ENCODE data around the gene SYNGR3.
"Not testable (repeated sequence)": the region's sequence is repeated elsewhere in the genome, so short reads cannot be mapped to it uniquely, and the experiment has no call there.

SYNGR3 gene

DNA sequence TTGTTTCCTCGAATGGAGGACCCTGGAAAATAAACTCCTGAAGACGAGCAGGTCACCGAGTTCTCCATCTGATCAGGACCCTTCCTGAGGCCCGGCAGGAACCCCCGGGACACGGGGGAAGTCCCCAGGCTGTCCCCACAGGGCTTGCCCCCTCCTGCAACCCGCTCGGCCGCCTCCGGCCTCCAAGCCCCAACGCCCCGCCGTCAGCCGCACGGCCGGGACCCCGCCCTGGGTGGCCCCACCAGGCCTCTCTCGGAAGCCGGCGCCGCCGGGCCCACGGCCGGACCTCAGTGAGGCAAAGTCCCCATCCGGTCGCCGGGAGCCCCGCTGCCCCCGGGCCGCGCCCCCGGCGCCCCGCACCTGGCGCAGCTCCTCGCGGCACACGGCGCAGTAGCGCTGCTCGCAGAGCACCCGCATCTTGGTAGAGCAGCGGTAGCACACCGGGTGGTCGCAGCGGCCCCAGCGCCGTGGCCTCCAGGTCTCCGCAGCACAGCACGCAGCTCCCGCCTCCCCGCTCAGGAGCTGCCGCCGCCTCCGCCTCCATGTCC, 19.5 kb downstream of the SYNGR3 start:
- DNase-seq (ENCODE audit: low read depth): no peak

DNA sequence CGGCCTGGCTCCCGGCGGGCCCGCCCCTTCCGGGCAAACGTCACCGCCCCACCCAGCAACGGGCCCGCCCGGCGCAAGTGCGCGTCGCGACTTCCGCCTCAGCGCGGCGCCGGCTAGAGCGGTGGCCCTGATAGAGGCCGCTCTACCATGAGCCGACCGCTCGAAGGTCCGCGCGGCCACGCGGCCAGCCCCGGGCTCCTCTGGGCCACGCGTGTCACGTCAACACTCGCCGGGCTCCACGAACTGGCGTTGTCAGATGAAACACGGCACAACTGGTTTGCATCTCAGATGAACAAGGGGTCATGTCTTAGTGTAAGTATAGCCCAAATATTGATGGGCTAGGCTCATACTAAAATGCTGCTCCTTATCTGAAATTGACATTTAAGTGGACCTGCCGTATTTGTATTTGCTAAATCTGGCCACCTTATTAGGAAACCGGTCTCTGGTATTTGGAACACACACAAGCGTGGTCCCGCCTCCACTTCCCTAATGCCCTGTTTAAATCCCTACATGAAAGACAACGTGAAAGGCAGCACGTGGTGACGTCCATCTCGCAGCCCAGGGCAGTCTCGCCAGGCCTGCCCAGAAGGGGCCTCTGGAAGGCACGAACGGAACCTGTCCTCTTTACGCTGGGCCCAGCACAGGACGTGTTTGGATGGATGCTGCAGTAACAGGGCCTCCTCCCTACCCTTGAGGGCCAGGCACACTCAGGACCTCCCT, 20.2 kb downstream of the SYNGR3 start, which contains the start of gene ZNF598:
TSS of gene ZNF598 (minus strand) at position 31 of the 720 bp plus-strand sequence.
- DNase-seq (ENCODE audit: low read depth): peak; percentile 70

DNA sequence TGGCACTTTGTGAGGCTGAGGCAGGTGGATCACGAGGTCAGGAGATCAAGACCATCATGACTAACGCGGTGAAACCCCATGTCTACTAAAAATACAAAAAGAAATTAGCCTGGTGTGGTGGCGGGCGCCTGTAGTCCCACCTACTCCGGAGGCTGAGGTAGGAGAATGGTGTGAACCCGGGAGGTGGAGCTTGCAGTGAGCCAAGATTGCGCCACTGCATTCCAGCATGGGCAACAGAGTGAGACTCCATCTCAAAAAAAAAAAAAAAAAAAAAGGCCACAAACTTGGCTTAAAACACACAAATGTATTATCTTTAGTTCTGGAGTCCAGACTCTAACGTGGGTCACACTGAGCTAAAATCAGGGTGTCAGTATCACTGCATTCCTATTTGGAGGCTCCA, 22.0 kb downstream of the SYNGR3 start:
- DNase-seq (ENCODE audit: low read depth): not testable (repeated sequence)

DNA sequence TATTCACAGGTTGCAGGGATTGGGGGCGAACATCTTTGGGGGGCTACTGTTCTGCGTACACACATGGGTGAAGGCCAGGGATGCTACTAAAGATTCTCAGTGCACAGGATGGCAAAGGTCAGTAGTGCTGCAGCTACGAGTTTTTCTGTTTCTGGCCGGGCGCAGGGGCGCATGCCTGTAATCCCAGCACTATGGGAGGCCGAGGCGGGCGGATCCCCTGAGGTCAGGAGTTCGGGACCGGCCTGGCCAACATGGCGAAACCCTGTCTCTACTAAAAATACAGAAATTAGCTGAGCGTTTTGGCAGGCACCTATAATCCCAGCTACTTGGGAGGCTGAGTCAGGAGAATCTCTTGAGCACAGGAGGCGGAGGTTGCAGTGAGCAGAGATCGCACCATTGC, 23.8 kb downstream of the SYNGR3 start:
- DNase-seq (ENCODE audit: low read depth): no peak

DNA sequence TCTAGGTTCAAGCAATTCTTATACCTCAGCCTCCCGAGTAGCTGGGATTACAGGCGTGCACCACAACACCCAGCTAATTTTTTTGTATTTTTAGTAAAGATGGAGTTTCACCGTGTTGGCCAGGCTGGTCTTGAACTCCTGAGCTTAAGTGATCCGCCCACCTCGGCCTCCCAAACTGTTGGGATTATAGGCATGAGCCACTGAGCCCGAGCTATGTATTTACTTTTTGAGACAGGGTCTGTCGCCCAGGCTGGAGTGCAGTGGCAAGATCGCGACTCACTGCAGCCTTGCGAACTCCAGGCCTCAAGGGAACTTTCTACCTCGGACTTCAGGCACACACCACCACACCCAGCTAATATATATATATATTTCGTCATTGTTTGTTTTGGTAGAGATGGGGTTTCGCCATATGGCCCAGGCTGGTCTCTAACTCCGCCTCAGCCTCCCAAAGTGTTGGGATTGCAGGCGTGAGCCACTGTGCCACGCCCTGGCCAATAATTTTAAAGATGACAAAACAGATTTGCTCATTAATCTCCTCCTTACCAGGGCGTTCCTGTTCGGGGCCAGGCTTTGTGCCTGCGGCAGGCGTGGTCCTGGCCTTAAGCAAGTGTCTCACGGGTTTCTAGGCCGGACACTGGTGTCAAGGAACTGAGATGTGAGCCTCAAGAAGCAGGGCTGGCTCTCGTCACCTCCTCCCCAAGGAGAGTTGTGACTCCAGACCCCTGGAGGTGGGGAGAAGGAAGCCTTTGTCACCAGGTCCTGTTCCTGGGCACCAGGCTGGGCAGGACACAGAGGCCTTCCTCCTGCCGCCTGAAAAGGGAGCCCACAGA, 25.6 kb downstream of the SYNGR3 start:
- DNase-seq (ENCODE audit: low read depth): no peak

DNA sequence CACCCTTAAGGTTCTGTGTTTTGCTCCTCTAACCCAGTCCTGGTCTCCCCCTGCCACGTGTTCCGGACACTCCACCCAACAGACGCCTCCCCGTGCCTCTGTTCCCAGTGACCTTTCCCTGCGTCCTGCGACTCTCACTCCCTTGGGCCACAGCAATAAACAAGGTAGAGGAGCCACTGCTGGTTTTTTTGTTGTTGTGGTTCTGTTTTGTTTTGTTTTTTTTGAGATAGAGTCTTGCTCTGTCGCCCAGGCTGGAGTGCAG, 26.1 kb downstream of the SYNGR3 start:
- DNase-seq (ENCODE audit: low read depth): no peak

DNA sequence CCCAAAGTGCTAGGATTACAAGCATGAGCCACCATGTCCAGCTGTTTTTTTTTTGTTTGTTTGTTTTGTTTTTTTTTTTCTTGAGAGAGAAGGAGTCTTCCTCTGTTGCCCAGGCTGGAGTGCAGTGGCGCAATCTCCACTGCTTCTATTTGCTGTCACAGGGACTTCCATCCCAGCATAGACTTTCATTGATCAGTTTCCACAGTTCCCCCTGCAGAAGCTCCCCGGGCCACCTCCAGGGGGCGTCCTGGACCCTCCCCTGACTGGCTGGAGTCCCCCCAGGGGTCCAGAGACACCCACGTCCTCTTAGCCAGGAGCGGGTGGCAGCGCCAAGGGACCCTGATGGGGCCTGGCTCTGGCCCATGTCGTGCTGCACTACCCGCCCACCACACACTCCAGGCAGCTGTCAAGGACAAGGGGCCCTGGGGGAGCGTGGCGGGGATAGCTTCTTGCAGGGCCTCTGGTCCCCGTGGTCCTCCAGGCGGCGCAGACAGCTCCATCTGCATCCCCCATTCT, 26.7 kb downstream of the SYNGR3 start:
- DNase-seq (ENCODE audit: low read depth): no peak

DNA sequence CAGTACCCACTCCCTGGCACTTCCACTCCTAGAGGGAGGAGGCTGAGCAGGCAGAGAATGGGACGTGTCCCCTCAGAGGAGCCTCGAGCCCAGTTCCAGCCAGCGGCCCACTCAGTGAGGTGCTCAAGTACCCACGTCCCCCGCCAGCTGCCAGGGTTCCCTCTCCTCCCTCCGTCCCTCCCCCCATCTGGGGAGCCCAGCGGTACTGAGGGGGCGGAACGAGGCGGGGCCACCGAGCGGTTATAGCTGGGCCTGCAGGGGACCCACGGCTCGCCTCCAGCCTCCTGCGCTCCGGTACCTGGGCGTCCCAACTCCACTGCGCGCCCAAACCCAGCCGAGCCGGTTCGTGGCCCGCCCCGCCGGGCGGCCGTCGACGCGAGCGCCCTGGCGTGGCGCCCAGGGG, 29.7 kb downstream of the SYNGR3 start, which contains the start of gene NPW:
TSS of gene NPW (plus strand) at position 268 of the 403 bp plus-strand sequence.
- DNase-seq (ENCODE audit: low read depth): no peak

DNA sequence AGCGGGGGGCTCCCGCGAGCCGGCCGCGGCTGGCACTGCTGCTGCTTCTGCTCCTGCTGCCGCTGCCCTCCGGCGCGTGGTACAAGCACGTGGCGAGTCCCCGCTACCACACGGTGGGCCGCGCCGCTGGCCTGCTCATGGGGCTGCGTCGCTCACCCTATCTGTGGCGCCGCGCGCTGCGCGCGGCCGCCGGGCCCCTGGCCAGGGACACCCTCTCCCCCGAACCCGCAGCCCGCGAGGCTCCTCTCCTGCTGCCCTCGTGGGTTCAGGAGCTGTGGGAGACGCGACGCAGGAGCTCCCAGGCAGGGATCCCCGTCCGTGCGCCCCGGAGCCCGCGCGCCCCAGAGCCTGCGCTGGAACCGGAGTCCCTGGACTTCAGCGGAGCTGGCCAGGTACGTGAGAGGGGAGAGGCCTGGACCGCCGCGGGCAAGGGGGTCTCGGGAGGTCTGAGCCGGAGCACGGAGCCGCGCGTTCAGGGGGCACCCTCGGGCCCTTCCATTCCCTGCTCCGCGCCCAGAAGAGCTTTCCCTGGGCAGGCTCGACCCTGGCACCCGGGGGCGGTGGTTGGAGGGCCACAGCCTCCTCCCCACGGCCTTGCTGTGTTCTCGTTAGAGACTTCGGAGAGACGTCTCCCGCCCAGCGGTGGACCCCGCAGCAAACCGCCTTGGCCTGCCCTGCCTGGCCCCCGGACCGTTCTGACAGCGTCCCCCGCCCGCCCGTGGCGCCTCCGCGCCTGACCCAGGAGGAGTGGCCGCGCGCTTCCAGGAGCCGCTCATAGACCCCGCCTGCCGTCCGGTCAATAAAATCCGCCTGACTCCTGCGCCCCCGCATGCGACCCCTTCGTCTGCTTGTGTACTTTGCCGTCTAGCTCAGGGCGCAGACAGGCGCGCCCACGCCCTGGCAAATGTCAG, 30.4 kb downstream of the SYNGR3 start:
- DNase-seq (ENCODE audit: low read depth): no peak

DNA sequence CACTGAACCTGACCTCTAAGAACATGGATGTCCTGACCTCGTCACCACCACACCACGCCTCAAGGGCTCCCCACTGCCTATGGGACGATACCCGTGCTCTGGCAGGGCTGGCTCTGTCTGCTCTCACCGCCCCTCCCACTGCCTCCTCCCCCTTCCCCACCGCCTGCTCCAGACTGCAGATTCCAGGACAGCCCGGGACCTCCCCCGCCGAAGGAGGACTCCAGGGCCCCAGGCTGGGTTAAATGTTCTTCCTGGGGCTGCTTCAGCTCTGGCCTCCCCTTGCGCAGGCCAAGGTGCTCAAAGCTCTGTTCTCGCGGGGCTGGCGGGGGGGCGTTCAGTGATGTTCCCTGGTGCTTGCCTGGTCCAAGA, 32.9 kb downstream of the SYNGR3 start:
- DNase-seq (ENCODE audit: low read depth): no peak

DNA sequence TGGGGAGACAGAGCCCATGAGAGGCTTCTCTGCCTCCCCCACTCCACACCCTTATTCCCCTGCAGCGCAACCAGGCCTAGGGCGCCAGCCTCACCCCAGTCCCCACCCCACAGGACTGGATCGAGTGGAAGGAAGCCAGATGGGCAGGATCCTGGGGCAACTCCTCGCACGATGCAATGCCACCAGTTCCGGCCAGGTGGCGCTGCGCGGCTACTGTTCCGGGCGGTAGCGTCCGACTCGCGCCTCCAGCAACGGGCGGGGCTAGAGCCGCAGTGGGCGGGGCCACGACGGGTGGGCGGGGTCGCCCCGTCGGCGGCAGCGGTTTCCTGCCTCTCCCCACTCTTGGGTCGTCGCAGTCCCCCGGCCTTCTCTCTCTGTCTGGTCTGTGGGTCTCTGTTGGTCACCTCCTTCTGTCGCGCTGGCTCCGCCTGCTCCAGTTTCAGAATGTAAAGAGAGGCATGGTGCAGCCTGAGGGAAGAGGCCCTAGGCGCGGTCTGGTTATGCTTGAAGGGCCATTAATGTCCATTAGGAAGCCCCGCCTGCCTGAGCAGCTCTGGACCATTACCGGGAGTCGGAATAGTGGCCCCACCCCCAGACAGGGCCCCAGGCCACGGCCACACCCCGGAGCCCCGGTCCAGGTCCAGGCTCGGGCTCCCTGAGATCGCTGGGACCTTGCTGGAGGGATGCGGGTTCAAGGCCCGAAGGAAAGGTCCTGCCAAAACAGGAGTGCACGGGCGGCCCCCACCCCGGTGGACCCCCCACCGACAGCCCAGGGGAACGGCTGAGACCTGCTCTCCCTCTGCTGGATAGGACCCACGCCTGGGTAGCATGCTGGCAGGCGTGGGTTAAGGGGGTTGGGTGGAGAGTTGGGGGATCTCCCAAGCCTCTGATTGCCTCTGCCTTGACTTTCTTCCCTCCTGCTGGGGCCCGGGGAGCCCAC, 33.6 kb downstream of the SYNGR3 start:
- peak; percentile 93 for DNase-seq (ENCODE audit: low read depth)

DNA sequence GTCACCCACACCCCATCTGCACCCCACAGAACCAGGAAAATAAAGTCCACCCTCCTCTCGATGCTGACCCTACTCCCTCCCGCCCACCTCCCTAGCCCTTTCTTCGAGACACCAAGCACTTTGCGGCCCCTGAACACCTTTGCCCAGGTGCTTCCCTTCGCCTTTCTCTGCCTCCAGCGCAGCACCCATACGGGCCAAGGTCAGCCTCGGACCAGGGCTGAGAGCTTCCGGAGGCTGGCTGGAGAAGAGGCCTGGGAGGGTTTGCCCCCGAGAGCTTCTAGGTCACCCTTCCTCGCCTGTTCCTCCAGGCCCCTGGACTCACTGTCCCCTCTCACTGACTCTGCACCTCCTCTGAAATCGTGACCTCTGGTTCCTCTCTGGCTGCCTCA, 34.3 kb downstream of the SYNGR3 start:
- no peak for DNase-seq (ENCODE audit: low read depth)

DNA sequence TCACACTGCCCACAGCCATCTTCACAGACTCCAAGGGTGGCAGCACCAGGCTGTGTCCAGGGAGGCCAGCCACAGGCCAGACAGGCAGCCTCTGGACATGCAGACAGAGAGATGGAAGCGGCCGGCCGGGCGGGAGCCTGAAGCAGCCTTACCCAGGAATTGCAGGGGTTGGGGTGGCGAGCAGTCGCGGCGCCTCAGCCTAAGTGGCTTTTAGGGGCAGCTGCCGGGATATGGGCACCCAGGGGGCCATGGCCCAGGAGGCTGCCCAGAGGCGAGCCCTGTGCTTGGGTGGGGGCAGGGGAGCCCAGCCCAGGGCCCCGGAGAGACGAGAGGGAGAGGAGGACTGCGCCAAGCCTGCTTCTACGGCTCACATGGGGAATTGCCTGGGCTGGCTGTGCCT, 35.5 kb downstream of the SYNGR3 start:
- no peak for DNase-seq (ENCODE audit: low read depth)

DNA sequence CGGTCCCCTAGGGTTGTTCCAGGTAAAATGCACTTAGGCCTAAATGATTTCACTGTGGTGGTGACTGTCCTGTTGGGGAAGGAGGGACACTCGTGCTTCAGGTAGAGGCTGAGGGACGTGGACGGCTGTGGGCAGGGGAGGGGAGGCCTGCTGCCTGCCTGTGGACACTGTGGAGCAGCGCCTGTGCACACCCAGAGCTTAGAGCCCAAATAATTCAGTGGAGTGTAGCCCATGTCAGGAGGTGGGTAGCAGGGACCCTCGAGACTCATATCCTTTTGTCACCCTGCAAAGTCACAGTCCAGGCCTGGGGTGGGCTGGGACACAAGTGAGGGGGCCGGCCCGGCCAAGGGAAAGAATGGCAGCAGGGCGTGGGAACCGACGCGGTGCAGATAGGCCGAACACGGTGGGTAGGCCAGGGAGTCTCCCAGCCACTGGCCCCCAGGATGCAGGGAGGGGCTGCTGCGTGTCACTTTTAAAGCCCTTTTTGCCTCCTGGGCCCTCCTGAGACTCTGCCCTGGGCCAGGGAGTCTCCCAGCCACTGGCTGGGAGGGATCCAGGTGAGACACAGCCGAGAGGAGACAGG, 36.2 kb downstream of the SYNGR3 start:
- DNase-seq (ENCODE audit: low read depth): no peak

DNA sequence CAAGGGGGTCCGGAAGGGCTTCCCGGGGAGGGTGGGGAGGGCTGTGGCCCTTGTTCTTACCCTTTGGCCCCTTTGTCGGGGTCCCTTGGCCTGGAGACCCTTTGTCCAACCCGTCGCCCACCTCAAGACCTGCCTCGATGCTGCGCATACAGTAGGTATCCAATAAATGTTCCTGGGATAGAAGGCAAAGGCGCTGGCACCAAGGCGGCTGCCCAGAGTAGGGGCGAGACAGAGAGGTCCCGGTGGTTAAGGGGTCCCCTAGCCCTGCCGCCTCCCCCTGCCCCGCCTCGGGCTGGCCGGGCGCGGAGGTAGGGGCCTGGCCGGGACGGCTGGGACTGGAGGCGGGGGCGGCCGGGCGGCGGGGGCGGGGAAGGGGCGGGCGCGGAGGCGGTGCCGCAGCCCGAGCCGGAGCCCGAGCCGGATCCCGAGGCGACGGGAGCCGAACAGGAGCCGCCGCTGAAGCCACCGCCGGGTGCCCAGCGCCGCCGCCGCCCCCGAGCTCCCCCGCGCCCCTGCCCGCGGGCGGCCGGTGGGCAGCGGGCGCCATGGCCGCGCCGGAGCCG, 36.8 kb downstream of the SYNGR3 start, which contains the start of gene NHERF2:
TSS of gene NHERF2 (plus strand) at position 442 of the 563 bp plus-strand sequence. CDS start at position 546, 104 bp downstream.
- no peak for DNase-seq (ENCODE audit: low read depth)

DNA sequence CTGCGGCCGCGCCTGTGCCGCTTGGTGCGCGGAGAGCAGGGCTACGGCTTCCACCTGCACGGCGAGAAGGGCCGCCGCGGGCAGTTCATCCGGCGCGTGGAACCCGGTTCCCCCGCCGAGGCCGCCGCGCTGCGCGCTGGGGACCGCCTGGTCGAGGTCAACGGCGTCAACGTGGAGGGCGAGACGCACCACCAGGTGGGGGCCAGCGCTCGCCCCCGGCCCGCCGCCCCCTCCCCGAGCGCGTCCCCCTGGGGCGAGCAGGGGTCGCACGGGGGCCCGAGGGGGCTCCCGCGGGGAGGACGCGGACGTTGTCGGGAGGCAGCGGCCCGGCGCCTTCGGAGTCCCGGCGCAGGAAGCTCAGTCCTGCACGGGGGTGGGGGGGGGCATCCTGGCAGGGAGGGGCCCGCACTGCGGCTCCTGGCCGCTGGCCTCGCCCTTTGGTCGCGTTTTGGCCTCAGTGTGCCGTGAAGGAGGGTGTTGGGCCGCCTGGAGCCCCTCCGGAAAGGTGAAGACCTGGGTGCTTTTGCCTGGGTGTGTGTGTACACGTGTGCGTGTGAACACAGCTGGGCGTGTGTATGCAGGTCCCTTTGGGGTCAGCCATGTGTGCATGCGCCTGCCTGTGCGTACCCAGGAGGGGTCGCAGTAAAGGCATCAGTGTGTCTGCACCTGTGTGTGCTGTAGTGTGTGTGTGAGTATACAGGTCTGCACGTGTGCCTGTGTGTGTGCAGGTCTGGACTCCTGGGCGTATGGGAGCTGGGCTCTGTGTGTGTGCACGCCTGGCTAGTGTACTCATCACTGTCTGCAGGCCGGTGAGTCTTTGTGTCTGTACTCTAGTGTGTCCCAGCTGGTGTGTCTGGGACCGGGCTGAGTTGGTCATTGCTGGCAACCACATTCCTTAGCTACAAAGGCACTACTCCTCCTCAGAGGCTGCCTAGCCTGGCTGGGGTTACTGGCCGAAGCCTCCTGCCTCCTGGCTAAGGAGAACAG, 37.5 kb downstream of the SYNGR3 start:
- no peak for DNase-seq (ENCODE audit: low read depth)

DNA sequence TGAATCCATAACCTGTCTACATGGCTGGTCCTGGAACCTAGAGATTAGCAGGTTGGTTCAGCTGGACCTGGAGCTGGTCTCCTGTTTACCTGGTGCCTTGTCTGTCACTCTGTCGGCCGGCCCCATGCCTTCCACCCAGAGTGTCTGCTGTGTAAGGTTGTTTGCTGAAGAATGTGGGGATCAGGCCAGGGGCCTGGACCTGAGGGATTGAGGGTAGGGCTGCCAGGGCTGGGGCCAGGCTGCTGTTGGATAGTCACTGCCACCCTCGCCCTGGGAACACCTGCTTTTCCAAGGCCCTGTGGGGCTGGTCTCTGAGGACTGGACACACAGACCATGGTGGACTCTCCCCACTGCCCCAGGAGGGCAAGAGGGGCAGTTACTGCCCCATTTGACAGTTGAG, 38.4 kb downstream of the SYNGR3 start:
- DNase-seq (ENCODE audit: low read depth): no peak

DNA sequence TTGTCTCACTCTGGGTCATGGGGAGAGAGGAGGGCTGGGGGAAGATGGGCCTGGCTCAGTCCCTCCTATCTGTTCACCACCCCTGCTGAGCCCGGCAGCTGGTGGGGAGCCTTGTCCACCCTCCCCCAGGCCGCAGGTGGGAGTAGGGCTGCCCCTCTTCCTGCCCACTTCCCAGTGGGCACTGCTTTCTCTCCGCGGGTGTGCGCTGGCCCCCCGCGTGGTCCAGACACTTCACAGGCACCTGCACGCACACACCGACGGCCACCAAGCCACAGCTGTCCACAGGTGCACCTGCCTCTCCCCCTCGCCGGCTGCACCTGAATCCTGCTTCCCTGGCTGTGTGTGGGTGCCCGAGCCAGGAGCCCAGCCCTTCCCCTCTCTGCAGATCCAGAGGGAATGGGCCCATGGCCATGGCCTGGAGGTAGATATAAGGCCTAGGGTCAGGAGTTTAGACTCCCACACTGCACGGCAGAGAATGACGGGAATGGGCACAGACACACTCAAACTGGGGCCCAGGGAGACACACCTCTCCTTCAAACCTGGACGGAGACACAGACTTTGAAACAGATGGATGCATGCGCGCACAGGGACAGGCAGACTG, 39.0 kb downstream of the SYNGR3 start:
- DNase-seq (ENCODE audit: low read depth): no peak

Data from activated T-cell treated with anti-CD3 and anti-CD28 coated beads for 24 hours (primary cell).